HCT116 (cell line): ENCODE data around the gene ADCY1. TPM values are rescaled to one million over a fixed set of nuclear protein-coding genes. Genes with fewer than 3 reads are reported as not detected.

Source experiments
- ATAC-seq: fragments of 200-7000 bp; cut with Tn5 transposase; 2 replicates; pipeline ENCODE4 v1.9.1; 2020; ENCODE audit warnings: mild to moderate bottlenecking, moderate library complexity
- BruUV-seq: library from RNA; stranded (reverse); fragments of 400-500 nt; replicated peaks from 2 replicates; lab custom pipeline; 2021; lab: Mats Ljungman, UMichigan
- CTCF ChIA-PET: fragments of 300-600 bp; sonication (Branson Sonifier 250); formaldehyde crosslinking; loops from one replicate; lab custom pipeline; 2021; ENCODE audit warnings: antibody characterized with exemption; lab: Charles Lee
- POLR2A ChIA-PET: fragments of 300-600, 350-600 bp; sonication (Branson Sonifier 250); formaldehyde crosslinking; loops from one replicate; lab custom pipeline; 2021; ENCODE audit warnings: antibody characterized with exemption; lab: Charles Lee
- RAD21 ChIA-PET, 2 experiments: fragments of 300-600 bp; sonication (Branson Sonifier 250); formaldehyde crosslinking; loops; one replicate each; lab custom pipeline; 2023; ENCODE audit warnings: low total read pairs in 2 of 2; ENCODE audit not compliant: uncharacterized antibody in 2 of 2, unreplicated experiment in 2 of 2, low non-redundant PET in 1 of 2; lab: Charles Lee
- DNase-seq: peaks from one replicate; pipeline ENCODE4 v3.0.0-alpha.2; 2010; ENCODE audit warnings: low read depth, low spot score
- H2AFZ ChIP-seq: fragments of 200-600 bp; shearing (Covaris generic), sonication (generic); 2 replicates; pipeline ENCODE4 v1.6.1; 2017; ENCODE audit warnings: low read depth, mixed run types, mixed read lengths, antibody characterized with exemption, low read length; ENCODE audit not compliant: poor library complexity, severe bottlenecking
- H3K27ac ChIP-seq: 2 replicates; pipeline ENCODE4 v1.5.1; 2012; ENCODE audit warnings: low read depth, low read length
- H3K27me3 ChIP-seq: fragments of 200-600 bp; sonication (generic); 2 replicates; pipeline ENCODE4 v1.6.1; 2016; ENCODE audit warnings: mixed run types, low read length, mixed read lengths; ENCODE audit not compliant: insufficient read depth
- H3K36me3 ChIP-seq, 2 experiments: fragments of 200-500 bp in 1 of 2; fragments of 200-600 bp in 1 of 2; sonication (Bioruptor generic) in 1 of 2; sonication (generic) in 1 of 2; 2 replicates each; pipeline versions ENCODE4 v1.5.1 to v1.6.1; 2014 to 2016; ENCODE audit warnings: low read length in 2 of 2, inconsistent platforms in 1 of 2, mixed read lengths in 1 of 2, mixed run types in 1 of 2; ENCODE audit not compliant: insufficient read depth in 2 of 2, control insufficient read depth in 1 of 2
- H3K4me1 ChIP-seq, 2 experiments: fragments of 200-600 bp in 1 of 2; sonication (generic) in 1 of 2; 2 replicates each; pipeline versions ENCODE4 v1.5.1 to v1.6.1; 2012 to 2017; ENCODE audit warnings: low read length in 2 of 2, inconsistent platforms in 1 of 2, mild to moderate bottlenecking in 1 of 2, mixed read lengths in 1 of 2, mixed run types in 1 of 2, moderate library complexity in 1 of 2; ENCODE audit not compliant: insufficient read depth in 2 of 2, control insufficient read depth in 1 of 2
- H3K4me2 ChIP-seq: fragments of 200-600 bp; sonication (generic); 2 replicates; pipeline ENCODE4 v1.6.1; 2017; ENCODE audit warnings: mixed run types, low read length, mixed read lengths
- H3K4me3 ChIP-seq, 2 experiments: fragments of 200-600 bp in 1 of 2; sonication (generic) in 1 of 2; replicated peaks in 1 of 2; 2 replicates each; pipeline ENCODE4 v1.5.1; 2011 to 2016; ENCODE audit warnings: low read length in 2 of 2, control low read depth in 1 of 2, low read depth in 1 of 2, mild to moderate bottlenecking in 1 of 2, mixed read lengths in 1 of 2, mixed run types in 1 of 2
- H3K79me2 ChIP-seq: fragments of 200-600 bp; sonication (generic); 2 replicates; pipeline ENCODE4 v1.6.1; 2017; ENCODE audit warnings: mild to moderate bottlenecking, mixed run types, low read length, moderate library complexity, mixed read lengths; ENCODE audit not compliant: insufficient read depth
- H3K9ac ChIP-seq: fragments of 200-600 bp; sonication (generic); 2 replicates; pipeline ENCODE4 v1.6.1; 2016; ENCODE audit warnings: low read length, mixed read lengths
- H3K9me2 ChIP-seq: fragments of 200-600 bp; sonication (generic), shearing (Covaris generic); 2 replicates; pipeline ENCODE4 v1.6.1; 2017; ENCODE audit warnings: mixed run types, mild to moderate bottlenecking, moderate library complexity; ENCODE audit not compliant: insufficient read depth
- H3K9me3 ChIP-seq, 2 experiments: fragments of 200-500 bp in 1 of 2; fragments of 200-600 bp in 1 of 2; sonication (Bioruptor generic) in 1 of 2; sonication (generic) in 1 of 2; 2 replicates each; pipeline ENCODE4 v1.6.1; 2014 to 2017; ENCODE audit warnings: low read length in 2 of 2, mixed read lengths in 2 of 2, inconsistent platforms in 1 of 2, low read depth in 1 of 2, mild to moderate bottlenecking in 1 of 2, mixed run types in 1 of 2, moderate library complexity in 1 of 2; ENCODE audit not compliant: control insufficient read depth in 1 of 2, insufficient read depth in 1 of 2
- H4K20me1 ChIP-seq: fragments of 200-600 bp; sonication (generic), shearing (Covaris generic); 2 replicates; pipeline ENCODE4 v1.6.1; 2017; ENCODE audit warnings: mixed run types, mild to moderate bottlenecking, moderate library complexity; ENCODE audit not compliant: insufficient read depth
- CEBPB ChIP-seq: IDR thresholded peaks from 2 replicates; pipeline ENCODE4 v1.6.1; 2012; ENCODE audit warnings: low read depth
- EGR1 ChIP-seq: IDR thresholded peaks from 2 replicates; pipeline ENCODE4 v1.6.1; 2012; ENCODE audit warnings: low read depth
- ELF1 ChIP-seq: IDR thresholded peaks from 2 replicates; pipeline ENCODE4 v1.6.1; 2012; ENCODE audit warnings: low read depth, borderline replicate concordance
- EZH2 ChIP-seq: fragments of 200-600 bp; sonication (generic); IDR thresholded peaks from 2 replicates; pipeline ENCODE4 v1.6.1; 2017; ENCODE audit warnings: antibody characterized with exemption, mixed run types
- EZH2phosphoT487 ChIP-seq: fragments of 200-600 bp; IDR thresholded peaks from 2 replicates; pipeline ENCODE4 v1.6.1; 2018; ENCODE audit warnings: antibody characterized with exemption, borderline replicate concordance
- FOSL1 ChIP-seq: IDR thresholded peaks from 2 replicates; pipeline ENCODE4 v1.6.1; 2012; ENCODE audit warnings: low read depth
- JUND ChIP-seq: IDR thresholded peaks from 2 replicates; pipeline ENCODE4 v1.6.1; 2012
- POLR2AphosphoS5 ChIP-seq: IDR thresholded peaks from 2 replicates; pipeline ENCODE4 v1.6.1; 2011; ENCODE audit warnings: mild to moderate bottlenecking, low read depth, low read length, moderate library complexity
- RAD21 ChIP-seq: IDR thresholded peaks from 2 replicates; pipeline ENCODE4 v1.6.1; 2012; ENCODE audit warnings: low read depth, mild to moderate bottlenecking
- SP1 ChIP-seq: IDR thresholded peaks from 2 replicates; pipeline ENCODE4 v1.6.1; 2012; ENCODE audit warnings: low read depth
- ZFX ChIP-seq: fragments of 450-650 bp; IDR thresholded peaks from 2 replicates; pipeline ENCODE4 v1.6.1; 2017
- ZNF274 ChIP-seq: fragments of 200-500 bp; sonication (Bioruptor generic); IDR thresholded peaks from 2 replicates; pipeline ENCODE4 v1.6.1; 2014; ENCODE audit warnings: mild to moderate bottlenecking, low read depth, low read length, inconsistent platforms
- intact Hi-C: fragments of 100-400 bp; cut with micrococcal nuclease; formaldehyde crosslinking; loops from 2 replicates; pipeline ENCODE4 v1.10.0; 2022
- total RNA-seq: library from RNA; stranded (reverse); gene quantifications from one replicate; pipeline ENCODE4 v1.2.1, GENCODE V29; 2021; ENCODE audit not compliant: unreplicated experiment
- TF ChIP-seq, protein P1 (sequence below): IDR thresholded peaks from 2 replicates; pipeline ENCODE4 v1.6.1; 2012; ENCODE audit warnings: low read depth
- TF ChIP-seq, protein P2 (sequence below): IDR thresholded peaks from 2 replicates; pipeline ENCODE4 v1.6.1; 2012

ADCY1 gene
- total RNA-seq, 1 experiment from 2014 or later = 0.05 TPM

DNA sequence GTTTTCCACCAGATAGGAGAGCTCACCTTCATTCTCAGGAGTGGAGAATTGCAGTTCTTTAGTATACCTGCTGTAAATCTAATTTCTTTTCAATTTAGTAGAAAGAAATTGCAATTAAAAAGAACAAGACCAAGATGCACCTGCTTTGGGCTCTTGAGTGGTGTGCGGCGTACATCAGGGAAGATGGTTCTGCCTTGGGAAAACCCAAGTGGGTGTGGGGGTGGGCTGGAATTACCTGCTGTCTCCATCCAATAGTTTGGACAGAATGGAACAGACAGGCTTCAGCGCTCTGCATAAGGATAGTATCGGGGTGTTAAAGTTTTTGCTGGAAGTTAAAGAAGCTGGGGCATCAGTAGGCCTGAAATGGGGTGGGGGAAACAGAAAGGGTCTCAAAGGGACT lies 7.2 kb upstream of the ADCY1 start:
- H3K27ac ChIP-seq = no peak overlapping the region
- intact Hi-C loops = no loop called here
- no peaks in the 10 kb centered on the region for H3K9me3 ChIP-seq
- H3K4me2 ChIP-seq = no peak overlapping the region
- no TSS peak for BruUV-seq
- DNase-seq = no peak
- POLR2A ChIA-PET = no interaction called here
- no peaks in the 10 kb centered on the region for H3K9me2 ChIP-seq
- no peaks in the 10 kb centered on the region for H3K79me2 ChIP-seq
- CTCF ChIA-PET = no interaction called here
- H4K20me1 ChIP-seq = no peaks in the 10 kb centered on the region
- TF ChIP-seq, protein P1, sequence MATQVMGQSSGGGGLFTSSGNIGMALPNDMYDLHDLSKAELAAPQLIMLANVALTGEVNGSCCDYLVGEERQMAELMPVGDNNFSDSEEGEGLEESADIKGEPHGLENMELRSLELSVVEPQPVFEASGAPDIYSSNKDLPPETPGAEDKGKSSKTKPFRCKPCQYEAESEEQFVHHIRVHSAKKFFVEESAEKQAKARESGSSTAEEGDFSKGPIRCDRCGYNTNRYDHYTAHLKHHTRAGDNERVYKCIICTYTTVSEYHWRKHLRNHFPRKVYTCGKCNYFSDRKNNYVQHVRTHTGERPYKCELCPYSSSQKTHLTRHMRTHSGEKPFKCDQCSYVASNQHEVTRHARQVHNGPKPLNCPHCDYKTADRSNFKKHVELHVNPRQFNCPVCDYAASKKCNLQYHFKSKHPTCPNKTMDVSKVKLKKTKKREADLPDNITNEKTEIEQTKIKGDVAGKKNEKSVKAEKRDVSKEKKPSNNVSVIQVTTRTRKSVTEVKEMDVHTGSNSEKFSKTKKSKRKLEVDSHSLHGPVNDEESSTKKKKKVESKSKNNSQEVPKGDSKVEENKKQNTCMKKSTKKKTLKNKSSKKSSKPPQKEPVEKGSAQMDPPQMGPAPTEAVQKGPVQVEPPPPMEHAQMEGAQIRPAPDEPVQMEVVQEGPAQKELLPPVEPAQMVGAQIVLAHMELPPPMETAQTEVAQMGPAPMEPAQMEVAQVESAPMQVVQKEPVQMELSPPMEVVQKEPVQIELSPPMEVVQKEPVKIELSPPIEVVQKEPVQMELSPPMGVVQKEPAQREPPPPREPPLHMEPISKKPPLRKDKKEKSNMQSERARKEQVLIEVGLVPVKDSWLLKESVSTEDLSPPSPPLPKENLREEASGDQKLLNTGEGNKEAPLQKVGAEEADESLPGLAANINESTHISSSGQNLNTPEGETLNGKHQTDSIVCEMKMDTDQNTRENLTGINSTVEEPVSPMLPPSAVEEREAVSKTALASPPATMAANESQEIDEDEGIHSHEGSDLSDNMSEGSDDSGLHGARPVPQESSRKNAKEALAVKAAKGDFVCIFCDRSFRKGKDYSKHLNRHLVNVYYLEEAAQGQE = no peak
- TF ChIP-seq ELF1 (no peak), JUND (no peak), EGR1 (no peak)
- TF ChIP-seq, protein P2, sequence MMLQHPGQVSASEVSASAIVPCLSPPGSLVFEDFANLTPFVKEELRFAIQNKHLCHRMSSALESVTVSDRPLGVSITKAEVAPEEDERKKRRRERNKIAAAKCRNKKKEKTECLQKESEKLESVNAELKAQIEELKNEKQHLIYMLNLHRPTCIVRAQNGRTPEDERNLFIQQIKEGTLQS = no peak
- no peak overlapping the region for H2AFZ ChIP-seq
- H3K9ac ChIP-seq = no peak overlapping the region
- ATAC-seq = no peak
- no peaks in the 10 kb centered on the region for H3K4me1 ChIP-seq
- H3K27me3 ChIP-seq = peaks cover 66% of the 10 kb centered on the region
- no peaks in the 10 kb centered on the region for H3K36me3 ChIP-seq
- RAD21 ChIA-PET = no interaction called here
- H3K4me3 ChIP-seq = no peak overlapping the region

DNA sequence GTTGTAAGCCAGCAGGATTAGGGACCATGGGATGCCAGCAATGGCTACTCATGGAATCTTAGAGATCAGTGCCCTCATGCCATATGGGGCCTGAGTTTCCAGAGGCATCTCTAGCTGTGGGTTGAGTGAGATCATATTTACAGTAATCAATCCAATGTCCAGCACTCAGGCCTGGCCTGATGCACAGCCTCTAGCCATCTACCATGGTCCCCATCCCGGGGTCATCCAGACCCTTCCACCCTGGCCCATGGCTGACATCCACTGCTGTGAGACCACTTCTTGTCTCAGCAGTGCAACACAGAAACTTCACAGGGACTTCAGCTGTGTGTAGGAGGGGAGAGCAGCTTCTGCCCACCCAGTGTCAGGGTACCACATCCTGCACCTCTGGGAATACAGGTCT lies 6.5 kb upstream of the ADCY1 start:
- H3K27ac ChIP-seq = no peak overlapping the region
- no TSS peak for BruUV-seq
- no peaks in the 10 kb centered on the region for H4K20me1 ChIP-seq
- no peak overlapping the region for H3K4me3 ChIP-seq
- ChIA-PET CTCF (no interaction called here), POLR2A (no interaction called here), RAD21 (no interaction called here)
- no peaks in the 10 kb centered on the region for H3K9me2 ChIP-seq
- H3K9me3 ChIP-seq = no peaks in the 10 kb centered on the region
- H3K4me2 ChIP-seq = no peak overlapping the region
- H3K27me3 ChIP-seq = peaks cover 72% of the 10 kb centered on the region
- DNase-seq = no peak
- H2AFZ ChIP-seq = no peak overlapping the region
- no peak overlapping the region for H3K9ac ChIP-seq
- H3K36me3 ChIP-seq = no peaks in the 10 kb centered on the region
- no peak for ATAC-seq
- intact Hi-C loops = no loop called here
- no peaks in the 10 kb centered on the region for H3K79me2 ChIP-seq
- no peaks in the 10 kb centered on the region for H3K4me1 ChIP-seq
- TF ChIP-seq POLR2AphosphoS5 = no peak
- no peak for TF ChIP-seq ZNF274
- TF ChIP-seq EZH2phosphoT487 = no peak
- no peak for TF ChIP-seq EGR1
- TF ChIP-seq ZFX = no peak
- TF ChIP-seq, protein P1 = no peak
- no peak for TF ChIP-seq EZH2
- TF ChIP-seq CEBPB = no peak
- no peak for TF ChIP-seq FOSL1
- no peak for TF ChIP-seq RAD21
- no peak for TF ChIP-seq SP1
